ENCODE measurements around the gene PEX11A.

The PEX11A gene

DNA sequence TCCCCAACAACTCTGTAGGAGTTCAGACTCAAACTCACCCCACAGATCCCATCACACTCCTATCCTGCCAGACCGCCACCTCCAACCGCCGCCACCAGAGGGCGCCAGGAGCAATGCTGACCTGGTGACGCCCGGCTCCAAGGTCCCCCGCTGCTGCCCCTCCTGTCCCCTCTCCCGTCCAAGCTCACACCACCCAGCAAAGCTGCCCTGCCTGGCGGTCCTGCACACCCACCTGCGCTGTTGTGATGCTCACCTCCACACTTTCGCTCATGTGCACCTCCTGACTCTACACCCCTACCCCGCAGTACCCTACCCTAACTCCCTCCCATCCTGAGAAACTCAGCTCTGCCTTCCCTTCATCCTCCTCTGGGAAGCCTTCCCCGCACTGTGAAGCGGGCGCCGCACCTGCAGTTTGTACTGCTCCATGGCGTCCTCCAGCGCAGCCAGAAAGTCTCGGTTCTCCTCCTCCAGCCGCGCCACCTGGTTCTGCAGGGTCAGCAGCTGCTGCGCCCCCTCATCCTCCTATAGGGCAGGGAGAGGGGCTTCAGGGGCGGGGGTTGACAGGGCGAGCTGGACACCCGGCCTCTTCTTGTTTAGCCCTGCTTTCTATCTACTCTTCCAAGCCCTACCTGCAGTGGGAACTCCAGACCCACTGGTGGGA lies 43.2 kb downstream of the PEX11A start (continued):
- TF ChIP-seq ZNF266 (tag by site-specific recombination; IDR thresholded peaks at IDR 0.05; ENCODE audit: low read depth) = no peak
- TF ChIP-seq, protein P1, sequence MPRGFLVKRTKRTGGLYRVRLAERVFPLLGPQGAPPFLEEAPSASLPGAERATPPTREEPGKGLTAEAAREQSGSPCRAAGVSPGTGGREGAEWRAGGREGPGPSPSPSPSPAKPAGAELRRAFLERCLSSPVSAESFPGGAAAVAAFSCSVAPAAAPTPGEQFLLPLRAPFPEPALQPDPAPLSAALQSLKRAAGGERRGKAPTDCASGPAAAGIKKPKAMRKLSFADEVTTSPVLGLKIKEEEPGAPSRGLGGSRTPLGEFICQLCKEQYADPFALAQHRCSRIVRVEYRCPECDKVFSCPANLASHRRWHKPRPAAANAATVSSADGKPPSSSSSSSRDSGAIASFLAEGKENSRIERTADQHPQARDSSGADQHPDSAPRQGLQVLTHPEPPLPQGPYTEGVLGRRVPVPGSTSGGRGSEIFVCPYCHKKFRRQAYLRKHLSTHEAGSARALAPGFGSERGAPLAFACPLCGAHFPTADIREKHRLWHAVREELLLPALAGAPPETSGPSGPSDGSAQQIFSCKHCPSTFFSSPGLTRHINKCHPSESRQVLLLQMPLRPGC (tag by site-specific recombination; IDR thresholded peaks at IDR 0.05) = no peak
- no peak for TF ChIP-seq ZFP41 (tag by site-specific recombination; IDR thresholded peaks at IDR 0.05; ENCODE audit: borderline replicate concordance)
- no peak for TF ChIP-seq ZNF791 (tag by site-specific recombination; IDR thresholded peaks at IDR 0.05)
- no peak for TF ChIP-seq YY2 (tag by site-specific recombination; IDR thresholded peaks at IDR 0.05)
- TF ChIP-seq ZNF16 (tag by site-specific recombination; IDR thresholded peaks at IDR 0.05; ENCODE audit: low read depth) = no peak
- TF ChIP-seq ZNF362 (tag by site-specific recombination; IDR thresholded peaks at IDR 0.05) = no peak
- TF ChIP-seq ZBTB8A (tag by site-specific recombination; IDR thresholded peaks at IDR 0.05) = no peak
- no peak for TF ChIP-seq KLF1 (tag by site-specific recombination; IDR thresholded peaks at IDR 0.05)
- TF ChIP-seq KLF9 (tag by site-specific recombination; IDR thresholded peaks at IDR 0.05; ENCODE audit: low read depth) = no peak
- TF ChIP-seq SALL2 (tag by site-specific recombination; IDR thresholded peaks at IDR 0.05; ENCODE audit: borderline replicate concordance) = no peak
- TF ChIP-seq ZBTB17 (tag by site-specific recombination; IDR thresholded peaks at IDR 0.05) = peak; percentile 90
- no peak for TF ChIP-seq ZNF426 (tag by site-specific recombination; IDR thresholded peaks at IDR 0.05)
- TF ChIP-seq ZNF311 (tag by site-specific recombination; IDR thresholded peaks at IDR 0.05; ENCODE audit: borderline replicate concordance) = no peak
- no peak for TF ChIP-seq MZF1 (tag by site-specific recombination; IDR thresholded peaks at IDR 0.05; ENCODE audit: borderline replicate concordance)
- TF ChIP-seq ZNF26 (tag by site-specific recombination; IDR thresholded peaks at IDR 0.05) = no peak
- peak; percentile 39; the same call in 1 of the 2 replicates for TF ChIP-seq SP7 (tag by site-specific recombination; IDR thresholded peaks at IDR 0.05)
- TF ChIP-seq, protein P2, sequence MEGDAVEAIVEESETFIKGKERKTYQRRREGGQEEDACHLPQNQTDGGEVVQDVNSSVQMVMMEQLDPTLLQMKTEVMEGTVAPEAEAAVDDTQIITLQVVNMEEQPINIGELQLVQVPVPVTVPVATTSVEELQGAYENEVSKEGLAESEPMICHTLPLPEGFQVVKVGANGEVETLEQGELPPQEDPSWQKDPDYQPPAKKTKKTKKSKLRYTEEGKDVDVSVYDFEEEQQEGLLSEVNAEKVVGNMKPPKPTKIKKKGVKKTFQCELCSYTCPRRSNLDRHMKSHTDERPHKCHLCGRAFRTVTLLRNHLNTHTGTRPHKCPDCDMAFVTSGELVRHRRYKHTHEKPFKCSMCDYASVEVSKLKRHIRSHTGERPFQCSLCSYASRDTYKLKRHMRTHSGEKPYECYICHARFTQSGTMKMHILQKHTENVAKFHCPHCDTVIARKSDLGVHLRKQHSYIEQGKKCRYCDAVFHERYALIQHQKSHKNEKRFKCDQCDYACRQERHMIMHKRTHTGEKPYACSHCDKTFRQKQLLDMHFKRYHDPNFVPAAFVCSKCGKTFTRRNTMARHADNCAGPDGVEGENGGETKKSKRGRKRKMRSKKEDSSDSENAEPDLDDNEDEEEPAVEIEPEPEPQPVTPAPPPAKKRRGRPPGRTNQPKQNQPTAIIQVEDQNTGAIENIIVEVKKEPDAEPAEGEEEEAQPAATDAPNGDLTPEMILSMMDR (tag by site-specific recombination; IDR thresholded peaks at IDR 0.05) = peak; percentile 95
- TF ChIP-seq ZNF837 (tag by site-specific recombination; IDR thresholded peaks at IDR 0.05) = no peak
- TF ChIP-seq IKZF3 (tag by site-specific recombination; IDR thresholded peaks at IDR 0.05) = no peak
- peak; percentile 59 for TF ChIP-seq ZNF366 (tag by site-specific recombination; conservative IDR thresholded peaks at IDR 0.05)
- no peak for TF ChIP-seq ZNF19 (tag by site-specific recombination; IDR thresholded peaks at IDR 0.05; ENCODE audit: low read depth)
- TF ChIP-seq ZNF138 (tag by site-specific recombination; IDR thresholded peaks at IDR 0.05; ENCODE audit: borderline replicate concordance) = no peak
- no peak for TF ChIP-seq MYNN (tag by site-specific recombination; IDR thresholded peaks at IDR 0.05; ENCODE audit: borderline replicate concordance)
- TF ChIP-seq ZNF843 (tag by site-specific recombination; IDR thresholded peaks at IDR 0.05) = no peak
- peak; percentile 62; the same call in 1 of the 2 replicates for TF ChIP-seq ZBTB10 (tag by site-specific recombination; IDR thresholded peaks at IDR 0.05)
- TF ChIP-seq, protein P3, sequence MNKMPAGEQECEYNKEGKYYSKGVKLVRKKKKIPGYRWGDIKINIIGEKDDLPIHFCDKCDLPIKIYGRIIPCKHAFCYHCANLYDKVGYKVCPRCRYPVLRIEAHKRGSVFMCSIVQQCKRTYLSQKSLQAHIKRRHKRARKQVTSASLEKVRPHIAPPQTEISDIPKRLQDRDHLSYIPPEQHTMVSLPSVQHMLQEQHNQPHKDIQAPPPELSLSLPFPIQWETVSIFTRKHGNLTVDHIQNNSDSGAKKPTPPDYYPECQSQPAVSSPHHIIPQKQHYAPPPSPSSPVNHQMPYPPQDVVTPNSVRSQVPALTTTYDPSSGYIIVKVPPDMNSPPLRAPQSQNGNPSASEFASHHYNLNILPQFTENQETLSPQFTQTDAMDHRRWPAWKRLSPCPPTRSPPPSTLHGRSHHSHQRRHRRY (tag by site-specific recombination; IDR thresholded peaks at IDR 0.05) = no peak
- TF ChIP-seq PRDM1 (tag by site-specific recombination; IDR thresholded peaks at IDR 0.05) = no peak

Data from HEK293 (cell line).